ENCODE results near the gene DCANP1.

The DCANP1 gene

GRCh38 chr5:135439231-135440205 is 7.6 kb downstream of the DCANP1 start:
- no peak overlapping the region for H3K4me3 ChIP-seq (ENCODE audit: low read length in 2 of 2)
- no peaks in the 10 kb centered on the region for H3K9me3 ChIP-seq (ENCODE audit: control insufficient read depth in 2 of 2, low read length in 2 of 2)
- H3K4me1 ChIP-seq (ENCODE audit: control insufficient read depth, insufficient read depth, low read length), result peaks cover 13% of the 10 kb centered on the region
- no peak overlapping the region for H3K27ac ChIP-seq (ENCODE audit: low read length)
- H3K36me3 ChIP-seq (ENCODE audit: control insufficient read depth in 2 of 2, insufficient read depth in 2 of 2, low read length in 2 of 2), result no peaks in the 10 kb centered on the region
- no peak overlapping the region for H3K9ac ChIP-seq (ENCODE audit: low read length in 2 of 2)
- no peaks in the 10 kb centered on the region for H3K27me3 ChIP-seq (ENCODE audit: control insufficient read depth in 1 of 2, insufficient read depth in 2 of 2, low read length in 2 of 2)

- H3K27ac ChIP-seq (ENCODE audit: low read length), result no peak overlapping the region
These were observed 8.4 kb downstream of the DCANP1 start for GRCh38 chr5:135438636-135439221.

GRCh38 chr5:135437796-135438560 is 9.2 kb downstream of the DCANP1 start:
- Histone ChIP-seq H3K9me3 (ENCODE audit: control insufficient read depth in 2 of 2, low read length in 2 of 2) (no peaks in the 10 kb centered on the region), H3K27ac (ENCODE audit: low read length) (no peak overlapping the region), H3K36me3 (ENCODE audit: control insufficient read depth in 2 of 2, insufficient read depth in 2 of 2, low read length in 2 of 2) (no peaks in the 10 kb centered on the region), H3K4me1 (ENCODE audit: control insufficient read depth, insufficient read depth, low read length) (peaks cover 9% of the 10 kb centered on the region), H3K9ac (ENCODE audit: low read length in 2 of 2) (no peak overlapping the region), H3K4me3 (ENCODE audit: low read length in 2 of 2) (no peak overlapping the region), H3K27me3 (ENCODE audit: control insufficient read depth in 1 of 2, insufficient read depth in 2 of 2, low read length in 2 of 2) (no peaks in the 10 kb centered on the region)

More at GRCh38 chr5:135438636-135439221, 8.4 kb downstream of the DCANP1 start:
- H3K27me3 ChIP-seq (ENCODE audit: control insufficient read depth in 1 of 2, insufficient read depth in 2 of 2, low read length in 2 of 2), result no peaks in the 10 kb centered on the region
- no peak overlapping the region for H3K9ac ChIP-seq (ENCODE audit: low read length in 2 of 2)
- H3K4me3 ChIP-seq (ENCODE audit: low read length in 2 of 2), result no peak overlapping the region
- no peaks in the 10 kb centered on the region for H3K9me3 ChIP-seq (ENCODE audit: control insufficient read depth in 2 of 2, low read length in 2 of 2)
- peaks cover 13% of the 10 kb centered on the region for H3K4me1 ChIP-seq (ENCODE audit: control insufficient read depth, insufficient read depth, low read length)
- H3K36me3 ChIP-seq (ENCODE audit: control insufficient read depth in 2 of 2, insufficient read depth in 2 of 2, low read length in 2 of 2), result no peaks in the 10 kb centered on the region

GRCh38 chr5:135437422-135437795 is 9.7 kb downstream of the DCANP1 start:
- no peak overlapping the region for H3K4me3 ChIP-seq (ENCODE audit: low read length in 2 of 2)
- no peak overlapping the region for H3K9ac ChIP-seq (ENCODE audit: low read length in 2 of 2)
- no peaks in the 10 kb centered on the region for H3K36me3 ChIP-seq (ENCODE audit: control insufficient read depth in 2 of 2, insufficient read depth in 2 of 2, low read length in 2 of 2)
- H3K4me1 ChIP-seq (ENCODE audit: control insufficient read depth, insufficient read depth, low read length), result peaks cover 9% of the 10 kb centered on the region
- no peak overlapping the region for H3K27ac ChIP-seq (ENCODE audit: low read length)
- H3K9me3 ChIP-seq (ENCODE audit: control insufficient read depth in 2 of 2, low read length in 2 of 2), result no peaks in the 10 kb centered on the region
- no peaks in the 10 kb centered on the region for H3K27me3 ChIP-seq (ENCODE audit: control insufficient read depth in 1 of 2, insufficient read depth in 2 of 2, low read length in 2 of 2)

GRCh38 chr5:135436951-135437418 is 10.2 kb downstream of the DCANP1 start:
- Histone ChIP-seq H3K4me1 (ENCODE audit: control insufficient read depth, insufficient read depth, low read length) (peaks cover 9% of the 10 kb centered on the region), H3K9ac (ENCODE audit: low read length in 2 of 2) (no peak overlapping the region), H3K27me3 (ENCODE audit: control insufficient read depth in 1 of 2, insufficient read depth in 2 of 2, low read length in 2 of 2) (no peaks in the 10 kb centered on the region), H3K4me3 (ENCODE audit: low read length in 2 of 2) (no peak overlapping the region), H3K27ac (ENCODE audit: low read length) (no peak overlapping the region), H3K9me3 (ENCODE audit: control insufficient read depth in 2 of 2, low read length in 2 of 2) (no peaks in the 10 kb centered on the region), H3K36me3 (ENCODE audit: control insufficient read depth in 2 of 2, insufficient read depth in 2 of 2, low read length in 2 of 2) (no peaks in the 10 kb centered on the region)

GRCh38 chr5:135435467-135436330 is 11.4 kb downstream of the DCANP1 start:
- Histone ChIP-seq H3K36me3 (ENCODE audit: control insufficient read depth in 2 of 2, insufficient read depth in 2 of 2, low read length in 2 of 2) (no peaks in the 10 kb centered on the region), H3K9me3 (ENCODE audit: control insufficient read depth in 2 of 2, low read length in 2 of 2) (no peaks in the 10 kb centered on the region), H3K4me1 (ENCODE audit: control insufficient read depth, insufficient read depth, low read length) (peaks cover 9% of the 10 kb centered on the region), H3K4me3 (ENCODE audit: low read length in 2 of 2) (no peak overlapping the region), H3K9ac (ENCODE audit: low read length in 2 of 2) (no peak overlapping the region), H3K27me3 (ENCODE audit: control insufficient read depth in 1 of 2, insufficient read depth in 2 of 2, low read length in 2 of 2) (no peaks in the 10 kb centered on the region), H3K27ac (ENCODE audit: low read length) (no peak overlapping the region)

GRCh38 chr5:135434591-135435466 is 12.3 kb downstream of the DCANP1 start:
- Histone ChIP-seq H3K9ac (ENCODE audit: low read length in 2 of 2) (no peak overlapping the region), H3K27ac (ENCODE audit: low read length) (no peak overlapping the region), H3K4me3 (ENCODE audit: low read length in 2 of 2) (no peak overlapping the region), H3K36me3 (ENCODE audit: control insufficient read depth in 2 of 2, insufficient read depth in 2 of 2, low read length in 2 of 2) (no peaks in the 10 kb centered on the region), H3K27me3 (ENCODE audit: control insufficient read depth in 1 of 2, insufficient read depth in 2 of 2, low read length in 2 of 2) (no peaks in the 10 kb centered on the region), H3K4me1 (ENCODE audit: control insufficient read depth, insufficient read depth, low read length) (peaks cover 9% of the 10 kb centered on the region), H3K9me3 (ENCODE audit: control insufficient read depth in 2 of 2, low read length in 2 of 2) (no peaks in the 10 kb centered on the region)

GRCh38 chr5:135433681-135434426 is 13.3 kb downstream of the DCANP1 start:
- Histone ChIP-seq H3K9me3 (ENCODE audit: control insufficient read depth in 2 of 2, low read length in 2 of 2) (peaks cover 0 to 3% of the 10 kb centered on the region in 2 donors), H3K4me3 (ENCODE audit: low read length in 2 of 2) (no peak overlapping the region), H3K27ac (ENCODE audit: low read length) (no peak overlapping the region), H3K4me1 (ENCODE audit: control insufficient read depth, insufficient read depth, low read length) (peaks cover 9% of the 10 kb centered on the region), H3K9ac (ENCODE audit: low read length in 2 of 2) (no peak overlapping the region), H3K27me3 (ENCODE audit: control insufficient read depth in 1 of 2, insufficient read depth in 2 of 2, low read length in 2 of 2) (no peaks in the 10 kb centered on the region), H3K36me3 (ENCODE audit: control insufficient read depth in 2 of 2, insufficient read depth in 2 of 2, low read length in 2 of 2) (no peaks in the 10 kb centered on the region)

- Histone ChIP-seq H3K36me3 (ENCODE audit: control insufficient read depth in 2 of 2, insufficient read depth in 2 of 2, low read length in 2 of 2) (no peaks in the 10 kb centered on the region), H3K9me3 (ENCODE audit: control insufficient read depth in 2 of 2, low read length in 2 of 2) (peaks cover 0 to 8% of the 10 kb centered on the region in 2 donors)
These were observed 15.0 kb downstream of the DCANP1 start for GRCh38 chr5:135432113-135432512.

More at GRCh38 chr5:135432113-135432512, 15.0 kb downstream of the DCANP1 start:
- no peak overlapping the region for H3K27ac ChIP-seq (ENCODE audit: low read length)
- H3K4me3 ChIP-seq (ENCODE audit: low read length in 2 of 2), result no peak overlapping the region
- no peaks in the 10 kb centered on the region for H3K4me1 ChIP-seq (ENCODE audit: control insufficient read depth, insufficient read depth, low read length)
- no peaks in the 10 kb centered on the region for H3K27me3 ChIP-seq (ENCODE audit: control insufficient read depth in 1 of 2, insufficient read depth in 2 of 2, low read length in 2 of 2)
- no peak overlapping the region for H3K9ac ChIP-seq (ENCODE audit: low read length in 2 of 2)

All from stomach smooth muscle (tissue), 2 donors.